ENCODE results near the gene GMPR2. TPM values are rescaled to one million over a fixed set of nuclear protein-coding genes. Genes with fewer than 3 reads are reported as not detected.

Gene GMPR2
- total and polyA plus RNA-seq, 2 of the 13 experiments (the other 11 are each of a cell fraction or from before 2014, with no cell fraction given), result 210 to 273 TPM

- peak; percentile 84; the same call in 1 of the 2 replicates for TF ChIP-seq ZNF512 (CRISPR knock-in tag; IDR thresholded peaks at IDR 0.05)
- TF ChIP-seq SRY (CRISPR knock-in tag; IDR thresholded peaks at IDR 0.05), result peak; percentile 100
- TF ChIP-seq ZKSCAN1 (IDR thresholded peaks at IDR 0.05; ENCODE audit: low read length), result no peak; the same call in 1 of the 2 replicates
- peak; percentile 99 for TF ChIP-seq TOPORS (CRISPR knock-in tag; IDR thresholded peaks at IDR 0.05)
- TF ChIP-seq, protein P1, sequence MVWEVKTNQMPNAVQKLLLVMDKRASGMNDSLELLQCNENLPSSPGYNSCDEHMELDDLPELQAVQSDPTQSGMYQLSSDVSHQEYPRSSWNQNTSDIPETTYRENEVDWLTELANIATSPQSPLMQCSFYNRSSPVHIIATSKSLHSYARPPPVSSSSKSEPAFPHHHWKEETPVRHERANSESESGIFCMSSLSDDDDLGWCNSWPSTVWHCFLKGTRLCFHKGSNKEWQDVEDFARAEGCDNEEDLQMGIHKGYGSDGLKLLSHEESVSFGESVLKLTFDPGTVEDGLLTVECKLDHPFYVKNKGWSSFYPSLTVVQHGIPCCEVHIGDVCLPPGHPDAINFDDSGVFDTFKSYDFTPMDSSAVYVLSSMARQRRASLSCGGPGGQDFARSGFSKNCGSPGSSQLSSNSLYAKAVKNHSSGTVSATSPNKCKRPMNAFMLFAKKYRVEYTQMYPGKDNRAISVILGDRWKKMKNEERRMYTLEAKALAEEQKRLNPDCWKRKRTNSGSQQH (CRISPR knock-in tag; IDR thresholded peaks at IDR 0.05; ENCODE audit: low read depth), result peak; percentile 99
- peak; percentile 91; the same call in 1 of the 2 replicates for TF ChIP-seq ZNF180 (CRISPR knock-in tag; IDR thresholded peaks at IDR 0.05; ENCODE audit: borderline replicate concordance, low read depth)
- peak; percentile 96 for TF ChIP-seq DNMT3B (CRISPR knock-in tag; conservative IDR thresholded peaks at IDR 0.05)
- peak; percentile 97 for TF ChIP-seq GABPB1 (CRISPR knock-in tag; IDR thresholded peaks at IDR 0.05)
- peak; percentile 99 for TF ChIP-seq ZNF619 (CRISPR knock-in tag; IDR thresholded peaks at IDR 0.05)
- TF ChIP-seq ZNF253 (CRISPR knock-in tag; IDR thresholded peaks at IDR 0.05; ENCODE audit: borderline replicate concordance), result peak; percentile 92; the same call in 1 of the 2 replicates
- TF ChIP-seq CENPT (CRISPR knock-in tag; IDR thresholded peaks at IDR 0.05; ENCODE audit: low read depth), result peak; percentile 98
- peak; percentile 98 for TF ChIP-seq ZNF138 (CRISPR knock-in tag; IDR thresholded peaks at IDR 0.05; ENCODE audit: low read depth)
- TF ChIP-seq ZFX (CRISPR knock-in tag; IDR thresholded peaks at IDR 0.05; ENCODE audit: low read depth), result peak; percentile 87
- TF ChIP-seq ZNF446 (CRISPR knock-in tag; IDR thresholded peaks at IDR 0.05), result peak; percentile 99
- peak; percentile 100 for TF ChIP-seq REPIN1 (CRISPR knock-in tag; IDR thresholded peaks at IDR 0.05; ENCODE audit: borderline replicate concordance, low read depth)
- peak; percentile 100 for TF ChIP-seq POLR2G (IDR thresholded peaks at IDR 0.05; ENCODE audit: low read depth, low read length)
- TF ChIP-seq NR2C2 (CRISPR knock-in tag; IDR thresholded peaks at IDR 0.05; ENCODE audit: borderline replicate concordance), result peak; percentile 94
- TF ChIP-seq SP1 (IDR thresholded peaks at IDR 0.05), result no peak
- TF ChIP-seq SP1 (CRISPR knock-in tag; IDR thresholded peaks at IDR 0.05), result peak; percentile 65
- no peak for TF ChIP-seq SOX6 (IDR thresholded peaks at IDR 0.05)
- peak; percentile 76 for TF ChIP-seq SOX6 (CRISPR knock-in tag; IDR thresholded peaks at IDR 0.05)
- TF ChIP-seq STAG1 (CRISPR knock-in tag; IDR thresholded peaks at IDR 0.05), result peak; percentile 60
- peak; percentile 98 for TF ChIP-seq ZNF280D (CRISPR knock-in tag; IDR thresholded peaks at IDR 0.05)
- peak; percentile 79 for TF ChIP-seq ZNF143 (CRISPR knock-in tag; IDR thresholded peaks at IDR 0.05)
- peak; percentile 88 for TF ChIP-seq SKI (IDR thresholded peaks at IDR 0.05; ENCODE audit: partially characterized antibody)
- peak; percentile 98 for TF ChIP-seq BRCA1 (CRISPR knock-in tag; IDR thresholded peaks at IDR 0.05)
- TF ChIP-seq ZNF20 (CRISPR knock-in tag; IDR thresholded peaks at IDR 0.05), result peak; percentile 98
These were observed 38.6 kb downstream of the GMPR2 start, which contains the start of gene RABGGTA (continued) for GRCh38 chr14:24271134-24271833.
